GM19395 (cell line): Measurements from ENCODE around the gene SLC25A1.
"Not testable (repeated sequence)": the region's sequence is repeated elsewhere in the genome, so short reads cannot be mapped to it uniquely, and the experiment has no call there.

Source experiments
- ATAC-seq: cut with Tn5 transposase; IDR thresholded peaks from one replicate; pipeline ENCODE4 v1.9.1; 2021; ENCODE audit warnings: mild to moderate bottlenecking, moderate library complexity; ENCODE audit not compliant: unreplicated experiment

Gene SLC25A1

DNA sequence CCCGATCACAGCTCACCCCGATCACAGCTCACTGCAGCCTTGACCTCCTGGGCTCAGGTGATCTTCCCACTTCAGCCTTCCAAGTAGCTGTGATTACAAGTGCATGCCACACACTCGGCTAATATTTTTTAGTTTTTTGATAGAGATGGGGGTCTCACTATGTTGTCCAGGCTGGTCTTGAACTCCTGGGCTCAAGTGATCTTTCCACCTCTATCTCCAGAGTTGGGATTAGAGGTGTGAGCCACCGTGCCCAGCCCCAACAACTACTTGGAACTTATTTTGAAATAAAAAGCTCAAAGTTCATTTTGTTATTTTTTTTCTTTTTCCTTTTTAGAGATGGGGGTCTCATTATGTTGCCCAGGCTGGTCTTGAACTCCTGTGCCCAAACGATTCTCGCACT lies 27.8 kb upstream of the SLC25A1 start:
- no peak for ATAC-seq

DNA sequence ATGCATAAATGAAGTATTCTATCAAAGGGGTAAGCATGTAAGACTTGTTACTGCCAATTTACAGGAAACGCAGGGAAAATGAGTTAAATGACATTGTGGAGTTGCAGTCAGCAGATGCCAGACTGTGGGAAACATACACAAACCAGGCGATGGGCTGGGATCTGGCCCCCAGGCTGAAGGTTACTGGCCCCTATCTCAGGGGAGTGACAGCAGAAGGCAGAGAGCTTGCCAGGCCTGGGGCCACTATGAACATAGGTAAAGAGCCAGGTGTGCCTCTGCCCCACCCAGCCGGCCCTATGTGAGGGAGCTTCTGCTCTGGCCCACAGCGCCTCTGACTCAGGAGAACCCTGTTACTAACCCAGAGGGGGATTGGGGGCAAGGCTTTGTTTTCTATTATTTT lies 26.1 kb upstream of the SLC25A1 start:
- ATAC-seq = no peak

DNA sequence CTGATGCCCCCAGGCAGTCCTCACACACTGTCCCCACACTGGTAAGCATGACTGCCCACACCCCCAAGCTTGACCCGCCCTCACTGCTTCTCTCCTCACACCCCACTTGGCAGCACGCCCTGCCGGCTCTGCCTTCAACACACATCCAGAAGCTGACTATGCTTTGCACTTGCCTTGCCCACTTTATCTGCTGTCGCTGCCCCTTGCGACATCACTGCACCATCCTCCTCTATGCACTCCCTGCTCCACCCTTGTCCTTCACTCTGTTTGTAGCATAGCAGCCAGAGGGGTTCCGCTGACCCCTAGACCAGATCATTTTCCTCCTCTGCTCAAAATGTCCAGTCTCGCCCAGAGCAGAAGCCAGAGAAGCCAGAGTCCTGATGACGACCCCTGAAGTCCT lies 25.3 kb upstream of the SLC25A1 start:
- no peak for ATAC-seq

DNA sequence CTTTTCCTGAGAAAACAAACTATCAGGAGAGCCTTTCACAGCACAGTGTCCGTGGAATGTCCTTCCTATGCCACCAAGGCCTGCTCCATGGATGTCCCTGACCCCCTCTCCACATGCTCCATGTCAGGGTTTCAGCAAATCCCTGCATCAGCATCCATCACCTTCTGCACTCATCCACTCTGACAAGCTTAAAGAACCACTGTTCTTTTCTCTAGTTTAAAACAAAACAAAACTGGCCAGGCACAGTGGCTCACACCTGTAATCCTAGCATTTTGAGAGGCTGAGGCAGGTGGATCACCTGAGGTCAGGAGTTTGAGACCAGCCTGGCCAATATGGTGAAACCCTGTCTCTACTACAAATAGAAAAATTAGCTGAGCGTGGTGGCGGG lies 24.3 kb upstream of the SLC25A1 start:
- not testable (repeated sequence) for ATAC-seq

DNA sequence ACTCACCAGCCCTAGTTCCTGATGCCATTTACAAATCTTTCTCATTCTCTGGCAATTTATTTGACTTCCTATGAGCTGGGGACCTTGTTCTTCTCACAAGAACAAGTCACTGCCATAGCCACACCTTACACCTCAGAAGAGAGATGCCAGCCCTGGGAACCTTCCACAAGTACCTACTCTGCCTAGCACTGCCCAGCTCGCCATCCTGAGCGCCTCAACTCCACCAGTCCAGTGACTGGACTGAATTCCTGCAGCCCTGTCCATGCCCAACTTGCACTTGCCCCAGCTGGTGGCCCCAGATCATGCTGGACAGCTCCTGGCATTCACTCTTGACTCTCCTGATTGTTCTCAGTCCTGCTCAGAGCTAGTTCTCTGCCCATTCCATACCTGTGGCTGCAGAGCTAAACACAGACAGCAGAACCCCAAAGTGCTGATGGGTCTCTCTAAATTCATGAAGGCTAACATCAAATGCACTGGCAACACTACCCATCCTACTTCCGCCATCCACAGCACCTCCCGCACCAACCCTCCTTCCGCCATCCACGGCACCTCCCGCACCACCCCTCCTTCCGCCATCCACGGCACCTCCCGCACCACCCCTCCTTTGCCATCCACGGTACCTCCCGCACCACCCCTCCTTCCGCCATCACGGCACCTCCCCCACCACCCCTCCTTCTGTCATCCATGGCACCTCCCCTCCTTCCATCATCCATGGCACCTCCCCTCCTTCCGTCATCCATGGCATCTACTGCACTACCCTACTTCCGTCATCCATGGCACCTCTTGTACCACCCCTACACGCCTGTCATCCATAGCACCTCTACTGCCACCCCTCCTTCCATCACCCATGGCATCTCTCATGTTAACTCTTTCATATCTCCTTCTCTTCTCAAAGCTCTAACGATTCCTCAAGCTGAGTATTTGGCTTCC lies 23.6 kb upstream of the SLC25A1 start:
- ATAC-seq = no peak

- ATAC-seq = no peak
Observed at GRCh38 chr22:19201130-19201868, 22.8 kb upstream of the SLC25A1 start.

DNA sequence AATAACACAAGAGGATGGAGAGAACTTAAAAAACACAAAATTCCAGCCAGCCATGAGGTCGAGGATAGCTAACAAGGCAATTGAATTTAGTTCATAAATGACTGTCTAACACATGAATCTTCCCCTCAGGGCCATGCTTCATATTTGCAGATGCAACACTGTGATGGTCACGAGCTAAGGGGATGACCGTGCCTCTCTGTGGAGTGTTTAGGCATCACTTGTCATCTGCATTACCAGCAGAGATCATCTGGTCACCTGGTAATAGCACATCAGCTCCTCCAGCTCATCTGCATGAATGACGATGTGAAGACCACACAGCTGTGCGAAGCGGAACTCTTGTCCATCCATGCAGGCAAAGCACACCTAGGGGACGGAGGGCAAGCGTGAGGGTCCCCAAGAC lies 20.9 kb upstream of the SLC25A1 start:
- ATAC-seq = no peak

- no peak for ATAC-seq
Observed at GRCh38 chr22:19197997-19198865, 19.7 kb upstream of the SLC25A1 start.

GRCh38 chr22:19196841-19197612 lies 18.5 kb upstream of the SLC25A1 start:
- no peak for ATAC-seq

DNA sequence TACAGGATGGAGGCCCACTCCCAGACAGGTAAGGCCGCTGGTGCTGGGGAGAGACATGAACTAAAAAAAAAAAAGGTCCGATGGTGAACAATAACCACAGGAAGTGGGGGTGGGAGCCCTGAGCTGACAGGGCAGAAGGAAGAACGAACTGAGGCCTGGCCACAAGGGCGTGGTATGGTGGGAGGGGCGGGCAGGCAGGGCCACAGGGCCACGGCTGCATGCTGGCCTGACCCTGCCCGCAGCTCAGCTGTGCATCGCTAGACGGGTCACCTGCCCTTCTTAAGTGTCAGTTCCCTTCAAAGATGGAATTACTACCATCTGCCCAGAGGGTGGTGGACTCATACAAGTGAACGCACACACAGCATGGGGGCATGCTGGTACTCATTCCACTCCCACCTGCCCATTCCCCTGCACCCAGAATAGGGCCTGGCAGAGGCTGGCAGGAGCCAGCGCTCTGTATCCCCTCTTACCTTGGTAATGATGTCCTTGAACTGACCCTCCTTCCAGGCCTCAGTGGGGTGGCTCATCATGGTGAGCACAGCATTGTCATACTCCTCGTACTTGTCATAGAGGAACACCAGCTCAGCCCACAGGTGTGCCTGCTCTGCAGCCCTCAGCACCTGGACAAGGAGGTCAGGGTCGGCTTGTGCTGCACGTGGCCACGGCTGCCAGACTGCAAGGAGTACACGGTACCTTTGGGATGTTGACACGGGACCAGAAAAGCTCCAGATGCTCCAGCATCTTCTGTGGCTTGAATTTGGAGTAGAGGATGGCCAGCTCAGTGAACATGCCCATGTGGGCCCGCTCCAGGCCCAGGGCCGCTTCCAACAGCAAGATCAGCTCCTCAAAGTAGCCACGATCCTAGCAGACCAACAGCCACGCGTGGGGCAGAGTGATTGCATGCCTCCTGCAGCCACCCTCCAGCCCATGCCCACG lies 17.5 kb upstream of the SLC25A1 start:
- ATAC-seq = no peak

DNA sequence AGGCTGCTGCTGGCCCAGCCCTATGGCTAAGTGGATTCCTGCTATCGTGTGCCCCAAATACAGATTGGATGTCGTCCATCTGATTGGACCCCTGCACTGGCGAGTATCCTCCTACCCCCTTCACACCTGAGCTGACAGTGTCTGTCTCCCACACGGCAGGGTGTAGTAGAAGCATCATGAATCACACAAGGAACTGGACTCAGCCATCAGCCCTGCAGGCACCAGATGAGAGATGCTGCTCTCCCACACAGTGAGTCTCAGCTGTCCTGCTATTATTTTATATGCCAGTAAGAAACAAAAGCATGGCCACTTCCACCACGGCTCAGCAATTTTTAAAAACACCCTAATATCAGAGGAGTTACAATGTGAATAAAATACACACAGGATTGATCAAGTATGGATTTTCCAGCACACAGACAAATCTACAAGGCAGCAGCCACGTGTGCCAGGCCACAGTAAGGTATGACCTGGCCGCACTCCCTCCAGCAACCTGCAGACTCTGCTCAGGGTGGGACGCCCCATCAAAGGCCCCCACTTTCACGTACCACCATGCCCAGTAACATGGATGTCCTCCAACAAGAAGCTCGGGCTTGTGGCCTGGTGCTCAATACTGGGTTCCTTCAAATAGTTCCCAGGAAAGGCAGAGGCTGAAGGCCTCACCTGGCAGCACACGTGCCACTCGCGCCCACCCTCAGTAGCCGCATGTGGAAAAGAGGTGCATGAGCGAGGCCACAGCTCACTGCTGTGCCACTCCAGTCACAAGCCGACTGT lies 16.4 kb upstream of the SLC25A1 start:
- ATAC-seq = no peak

DNA sequence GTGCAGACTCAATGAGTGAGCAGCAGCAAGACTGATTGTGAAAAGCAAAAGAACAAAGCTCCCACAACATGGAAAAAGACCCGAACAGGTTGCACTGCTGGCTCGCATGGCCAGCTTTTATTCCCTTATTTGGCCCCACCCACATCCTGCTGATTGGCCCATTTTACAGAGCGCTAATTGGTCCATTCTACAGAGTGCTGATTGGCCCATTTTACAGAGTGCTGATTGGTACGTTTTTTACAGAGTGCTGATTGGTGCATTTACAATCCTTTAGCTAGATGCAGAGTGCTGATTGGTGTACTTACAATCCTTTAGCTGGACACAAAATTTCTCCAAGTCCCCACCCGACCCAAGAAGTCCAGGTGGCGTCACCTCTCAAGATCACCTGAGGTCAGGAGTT lies 15.3 kb upstream of the SLC25A1 start:
- ATAC-seq = no peak

- no peak for ATAC-seq
Observed at GRCh38 chr22:19187716-19188563, 9.4 kb upstream of the SLC25A1 start.

- no peak for ATAC-seq
Observed at GRCh38 chr22:19184276-19184997, 5.9 kb upstream of the SLC25A1 start.

DNA sequence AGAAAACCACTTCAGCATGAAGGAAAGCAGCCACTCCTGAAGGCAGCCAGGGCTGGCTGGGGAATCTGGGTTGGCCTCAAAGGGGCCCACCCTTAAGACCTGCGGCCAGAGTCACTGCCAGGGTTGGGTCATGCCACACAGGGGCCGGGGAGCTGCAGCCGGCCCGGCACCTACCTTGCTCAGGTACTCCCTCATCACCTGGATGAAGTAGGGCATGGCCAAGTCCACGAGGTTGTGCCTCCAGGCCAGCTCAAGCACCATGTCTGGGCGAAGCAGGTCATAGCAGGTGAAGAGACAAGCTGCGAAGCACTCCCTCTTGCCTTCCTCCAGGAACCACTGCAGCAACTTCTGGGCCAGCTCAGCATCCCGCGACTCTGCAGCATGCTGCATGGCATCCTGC lies 4.7 kb upstream of the SLC25A1 start:
- no peak for ATAC-seq

GRCh38 chr22:19182472-19183157 lies 4.1 kb upstream of the SLC25A1 start:
- no peak for ATAC-seq
